ENCODE results near the gene NFATC1.
A peak's percentile ranks its signal among the peaks of the same experiment; 100 is the strongest.

Gene NFATC1

DNA sequence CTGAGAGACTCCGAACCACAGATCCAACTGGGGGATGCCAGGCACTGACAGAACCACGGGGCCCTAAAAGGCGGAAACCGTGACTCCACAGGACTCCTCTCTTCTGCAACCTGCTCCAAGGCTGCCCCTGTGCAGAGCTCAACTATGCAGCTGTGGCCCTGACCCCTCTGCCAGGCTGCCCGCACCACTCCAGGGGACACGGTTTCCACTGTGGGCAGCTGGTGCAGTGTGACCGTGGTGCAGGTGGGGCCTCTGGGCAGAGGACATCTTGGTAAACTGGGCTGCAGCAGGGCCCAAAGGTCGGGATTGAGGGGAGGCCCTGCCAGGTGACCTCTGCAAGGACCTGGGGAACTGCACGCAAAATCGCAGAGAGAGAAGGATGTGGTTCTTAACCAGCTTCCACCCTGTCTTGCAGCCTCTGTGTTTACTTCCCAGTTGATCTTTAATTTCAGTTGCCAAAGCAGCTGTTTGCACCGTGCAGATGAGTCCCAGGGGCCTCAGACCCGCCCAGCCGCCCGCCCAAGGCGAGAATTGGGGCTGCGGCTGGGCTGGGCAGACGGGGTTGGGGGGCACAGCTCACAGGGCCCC is 179.3 kb downstream of the NFATC1 start:
- DNase-seq (ENCODE audit: low spot score): no peak

DNA sequence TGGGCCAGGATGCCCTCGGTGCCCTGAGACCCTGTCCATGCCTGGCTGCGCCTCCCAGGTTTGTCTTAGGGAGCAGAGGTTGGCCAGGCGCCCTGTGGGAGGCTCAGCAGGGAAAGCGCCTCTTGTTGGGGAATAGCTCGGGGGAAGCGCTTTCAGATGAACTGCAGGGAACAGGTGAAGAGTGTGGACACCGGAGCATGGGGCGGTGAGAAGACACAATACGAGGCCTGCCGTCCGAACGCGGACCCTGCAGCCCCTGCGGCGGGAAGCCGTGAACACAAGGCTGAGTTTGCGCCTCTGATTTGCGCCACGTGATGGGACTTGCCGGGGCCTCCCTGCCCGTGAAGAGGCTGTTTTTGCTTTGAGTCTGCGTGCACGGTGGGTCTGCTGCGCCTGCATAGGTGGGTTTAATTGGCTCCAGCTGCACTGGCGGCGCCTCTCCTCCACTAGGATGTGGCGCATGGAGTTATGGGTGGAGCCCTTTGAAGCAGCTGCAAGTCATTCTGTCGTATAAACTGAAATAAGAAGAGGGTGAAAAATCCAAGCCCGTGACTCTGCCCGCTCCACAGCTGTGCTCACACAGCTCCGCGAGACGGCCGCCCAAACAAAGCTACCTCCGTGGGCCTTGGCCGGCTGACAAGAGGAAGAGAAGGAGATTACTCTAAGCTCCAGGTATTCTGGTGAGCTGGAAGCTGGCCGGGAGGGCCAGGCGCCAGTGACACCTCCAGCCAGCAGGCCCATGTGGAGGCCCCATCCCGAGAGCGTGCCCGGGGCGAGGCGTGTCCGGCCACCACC is 180.4 kb downstream of the NFATC1 start:
- DNase-seq (ENCODE audit: low spot score): no peak

DNA sequence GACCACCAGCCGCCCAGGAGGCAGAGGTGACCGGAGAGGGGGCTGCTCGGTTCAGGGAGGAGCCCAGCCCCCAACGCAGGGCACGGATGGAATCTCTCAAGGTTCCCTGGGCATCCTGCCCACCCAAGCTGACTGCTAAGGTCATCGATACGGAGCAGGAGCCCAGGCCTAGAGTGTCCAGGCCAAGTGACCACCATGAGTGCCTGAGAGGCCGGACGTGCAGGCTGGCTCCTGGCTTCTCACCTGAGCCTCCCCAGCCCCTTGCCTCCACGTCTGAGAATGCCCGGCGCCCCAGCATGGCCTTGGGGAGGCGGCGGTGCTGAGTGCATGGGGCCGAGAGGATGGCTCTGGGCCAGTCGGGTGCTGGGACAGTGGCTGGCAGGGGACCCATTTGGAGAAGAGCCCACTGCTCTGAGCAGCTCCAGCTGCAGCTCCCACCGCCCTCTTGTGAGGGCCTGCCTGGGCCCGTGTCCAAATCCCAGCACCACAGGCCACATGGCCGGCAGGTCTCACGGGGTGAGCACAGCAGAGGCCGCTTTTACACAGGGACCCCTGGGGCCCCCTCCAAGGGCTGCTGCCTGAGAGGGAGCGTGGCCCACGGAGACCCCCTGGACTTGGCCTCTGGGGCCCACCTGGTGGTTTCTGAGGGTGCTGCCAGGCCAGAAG is 181.1 kb downstream of the NFATC1 start:
- peak; percentile 87 for DNase-seq (ENCODE audit: low spot score)

DNA sequence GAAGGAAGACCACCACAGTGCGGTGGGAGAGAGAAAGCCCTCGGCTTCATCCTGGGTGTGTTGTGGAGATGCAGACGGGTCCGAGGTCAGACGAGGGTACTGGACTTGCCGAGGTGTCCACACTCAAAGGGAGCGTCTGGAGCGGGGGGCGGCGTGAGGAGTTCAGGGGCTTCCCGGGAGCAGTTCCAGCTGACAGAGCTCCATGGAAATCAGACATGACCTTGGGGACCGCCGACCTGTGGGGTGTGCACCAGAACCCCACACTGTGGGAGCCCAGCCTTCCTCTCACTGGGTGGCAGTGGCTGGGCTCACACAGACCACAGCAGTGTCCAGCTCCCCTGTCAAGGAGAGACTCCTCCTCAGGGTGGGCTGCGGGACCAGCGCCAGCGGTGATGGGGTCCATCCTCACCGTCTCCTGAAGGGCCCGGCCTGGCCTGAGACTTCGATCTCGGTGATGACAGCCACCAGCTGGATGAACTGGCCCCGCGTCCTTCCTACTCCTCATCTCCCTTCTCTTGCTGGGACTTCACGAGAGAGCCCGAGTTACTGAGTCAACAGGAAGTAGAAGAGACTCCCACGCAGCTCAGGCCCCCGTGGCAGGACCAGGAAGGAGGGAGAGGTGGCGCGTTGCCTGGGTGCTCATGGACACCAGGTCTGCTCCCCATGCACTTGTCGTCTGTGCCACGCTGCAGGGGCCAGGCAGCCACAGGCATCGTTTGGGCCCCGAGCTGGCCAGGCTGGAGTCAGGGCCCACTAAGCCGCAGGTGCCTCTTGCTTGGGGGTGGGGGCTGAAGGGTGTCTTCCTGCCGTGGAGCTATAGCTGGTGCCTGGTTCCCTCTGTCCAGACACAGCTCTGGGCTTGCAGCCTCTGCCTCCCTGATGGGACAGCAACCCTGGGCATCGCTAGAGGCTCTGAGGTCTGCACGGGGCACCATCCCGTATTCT is 182.0 kb downstream of the NFATC1 start:
- no peak for DNase-seq (ENCODE audit: low spot score)

DNA sequence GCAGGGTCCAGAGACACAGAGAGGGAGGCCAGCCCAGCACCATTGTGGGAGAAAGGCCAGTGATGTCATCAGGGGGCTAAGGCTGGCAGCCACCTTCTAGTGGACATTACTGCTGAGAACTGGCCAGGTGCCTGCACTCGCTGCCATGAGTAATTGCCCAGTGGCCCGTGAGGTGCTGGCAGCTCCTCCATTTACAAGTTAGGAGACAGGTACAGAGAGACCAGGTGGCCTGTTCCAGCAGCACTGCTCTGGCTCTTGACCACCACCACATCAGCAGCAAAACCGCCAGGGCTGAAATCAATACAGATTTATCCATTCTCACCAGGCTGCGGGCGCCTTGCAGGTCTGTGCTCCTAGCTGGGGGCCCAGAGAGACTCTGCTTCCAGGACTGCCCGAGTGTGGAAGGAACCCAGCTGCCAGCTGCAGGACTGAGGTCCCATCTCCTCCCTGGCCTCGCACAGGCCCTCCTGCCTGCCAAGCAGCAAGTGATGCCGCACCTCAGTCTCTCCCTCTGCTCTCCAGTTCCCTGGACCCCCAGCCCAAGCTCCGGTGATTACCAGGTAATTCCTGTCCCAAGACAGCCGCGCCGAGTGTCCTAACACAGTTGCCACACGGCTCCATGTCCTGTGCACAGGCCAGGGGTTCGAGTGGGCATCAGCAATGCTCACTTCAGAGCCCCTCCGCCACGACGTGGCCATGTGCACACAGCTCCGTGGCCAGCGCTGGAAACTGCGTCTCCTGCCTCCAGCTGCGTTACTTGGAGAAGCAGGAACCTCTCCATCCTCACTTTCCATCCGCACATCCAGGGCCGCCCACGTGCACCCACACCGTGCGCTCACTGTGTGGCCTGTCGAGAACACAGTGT is 182.9 kb downstream of the NFATC1 start:
- DNase-seq (ENCODE audit: low spot score): no peak

All from putamen (tissue), 1 donor.